HG03097 (cell line): ENCODE measurements around the gene FETUB.
"Not testable (repeated sequence)": the region's sequence is repeated elsewhere in the genome, so short reads cannot be mapped to it uniquely, and the experiment has no call there.

Experiments
- ATAC-seq: cut with Tn5 transposase; IDR thresholded peaks from one replicate; pipeline ENCODE4 v1.9.1; 2021; ENCODE audit not compliant: unreplicated experiment, low FRiP score

Gene FETUB

DNA sequence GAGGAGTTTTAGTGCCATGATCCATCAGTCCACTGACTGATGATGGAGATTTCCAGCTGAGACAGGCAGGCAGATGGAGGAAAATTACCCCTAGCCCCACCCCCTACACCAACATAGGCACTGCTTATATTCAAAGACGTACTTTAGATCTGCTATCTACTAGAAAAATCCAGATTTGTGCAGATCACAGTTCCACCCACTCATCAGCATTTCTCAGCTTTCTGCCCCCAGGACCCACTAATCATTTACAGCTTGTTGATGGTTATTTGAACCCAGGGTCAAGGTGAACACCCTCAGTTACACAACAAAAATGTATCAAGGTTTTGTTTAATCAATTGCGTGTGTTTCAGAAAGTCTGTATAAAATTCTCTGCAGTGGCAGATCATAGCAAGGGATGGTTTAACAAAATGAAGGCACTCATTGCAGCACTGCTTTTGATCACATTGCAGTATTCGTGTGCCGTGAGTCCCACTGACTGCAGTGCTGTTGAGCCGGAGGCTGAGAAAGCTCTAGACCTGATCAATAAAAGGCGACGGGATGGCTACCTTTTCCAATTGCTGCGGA lies 25.5 kb downstream of the FETUB start, which contains the start of gene HRG:
TSS of gene HRG (plus strand) at position 390 of the 564 bp plus-strand sequence. CDS start at position 408, 18 bp downstream.
- no peak for ATAC-seq

DNA sequence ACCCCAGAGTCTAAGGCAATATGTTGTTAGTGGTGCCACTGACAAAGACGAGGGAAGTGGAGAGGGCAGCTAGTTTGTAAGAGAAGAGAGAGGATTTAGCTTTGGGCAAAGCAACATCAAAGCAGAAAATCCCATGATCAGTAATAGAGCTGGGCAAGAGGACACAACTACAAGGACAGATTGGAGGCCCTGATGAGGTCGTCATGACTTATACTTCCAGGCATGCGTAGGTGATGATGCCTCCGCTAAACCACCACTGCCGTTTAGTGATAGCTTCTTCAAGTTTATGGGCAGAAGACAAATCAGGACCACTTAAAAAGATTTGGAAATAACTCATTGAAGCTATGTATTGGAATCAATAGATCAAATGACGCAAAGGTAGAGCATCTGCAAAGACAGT lies 28.2 kb downstream of the FETUB start:
- no peak for ATAC-seq

DNA sequence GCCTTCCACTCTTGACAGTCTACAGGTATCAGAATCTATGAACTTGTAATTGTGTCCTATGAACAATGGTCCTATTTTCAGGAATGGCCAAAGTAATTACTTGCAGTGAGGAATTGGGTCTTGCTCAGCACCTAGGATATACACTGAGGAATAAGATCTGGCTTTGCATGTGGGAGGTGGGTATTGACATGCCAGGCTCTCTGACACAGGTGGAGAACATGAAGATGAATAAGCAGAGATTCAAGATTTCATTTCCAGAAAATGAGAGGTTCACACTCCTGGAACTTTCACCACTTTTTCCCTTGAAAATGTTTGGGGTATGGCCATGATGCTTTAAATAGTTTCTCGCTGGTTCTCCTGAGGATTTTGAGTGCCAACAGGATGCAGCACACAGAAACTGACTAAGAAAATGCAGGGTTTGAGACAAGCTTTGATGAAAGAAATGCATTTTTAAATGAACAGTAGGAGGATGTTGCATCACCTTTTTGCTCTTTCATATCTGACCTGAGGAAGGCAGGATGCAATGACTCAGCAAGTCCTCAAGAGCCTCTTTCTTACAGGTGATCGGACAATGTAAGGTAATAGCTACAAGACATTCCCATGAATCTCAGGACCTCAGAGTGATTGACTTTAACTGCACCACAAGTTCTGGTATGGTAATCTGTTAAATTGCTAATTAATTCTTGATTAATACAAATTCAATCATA lies 29.3 kb downstream of the FETUB start:
- no peak for ATAC-seq

DNA sequence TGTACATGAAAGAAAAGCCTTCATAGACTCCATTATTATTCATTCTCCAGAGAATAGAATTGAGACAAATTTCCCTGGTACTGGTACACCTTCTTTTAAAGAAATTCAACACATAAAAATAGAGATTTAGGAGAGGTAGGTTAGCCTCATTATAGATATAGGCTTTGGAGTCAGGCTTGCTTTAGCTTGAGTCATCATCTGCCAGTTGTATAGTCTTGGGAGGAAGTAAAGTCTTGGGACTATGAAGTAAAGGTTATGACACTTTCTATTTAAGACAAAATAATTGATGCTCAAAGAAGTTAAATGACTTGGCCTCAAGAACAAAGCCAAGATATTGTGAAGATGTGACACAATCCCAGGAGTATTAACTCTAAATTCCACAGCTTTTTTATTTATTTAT lies 30.0 kb downstream of the FETUB start:
- ATAC-seq = no peak

DNA sequence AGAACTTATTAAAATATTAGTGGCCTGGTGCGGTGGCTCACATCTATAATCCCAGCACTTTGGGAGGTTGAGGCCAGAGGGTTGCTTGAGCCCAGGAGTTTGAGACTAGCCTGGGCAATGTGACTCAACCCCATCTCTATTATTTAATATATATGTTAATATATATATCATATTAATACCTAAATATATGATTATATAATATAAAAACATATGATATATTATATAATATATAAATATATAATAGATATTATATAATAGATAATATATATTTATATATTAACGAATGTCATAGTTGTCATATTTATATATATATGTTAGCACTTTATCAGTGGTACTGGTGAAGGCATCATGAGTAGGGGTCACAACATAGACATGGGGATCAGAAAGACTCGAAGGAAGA lies 30.9 kb downstream of the FETUB start:
- ATAC-seq = no peak

DNA sequence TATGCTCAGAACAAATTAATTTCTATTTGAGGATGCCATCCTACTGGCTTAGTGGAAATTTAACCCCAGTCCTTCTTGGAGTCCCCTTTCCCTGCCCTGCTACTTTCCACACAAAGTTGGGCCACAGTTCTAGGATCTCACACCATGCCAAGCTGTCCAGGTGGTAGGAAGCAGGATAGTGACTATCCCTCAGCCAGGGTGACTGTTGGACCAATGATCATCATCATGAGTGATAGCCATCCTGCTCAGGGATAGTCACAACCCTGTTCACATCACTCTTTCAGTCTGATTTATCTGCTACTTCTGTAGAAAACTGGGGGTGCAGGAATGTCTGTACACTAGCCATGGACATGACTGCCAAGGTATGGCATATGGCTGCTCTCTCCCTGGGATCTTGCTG lies 38.4 kb downstream of the FETUB start:
- ATAC-seq = no peak

DNA sequence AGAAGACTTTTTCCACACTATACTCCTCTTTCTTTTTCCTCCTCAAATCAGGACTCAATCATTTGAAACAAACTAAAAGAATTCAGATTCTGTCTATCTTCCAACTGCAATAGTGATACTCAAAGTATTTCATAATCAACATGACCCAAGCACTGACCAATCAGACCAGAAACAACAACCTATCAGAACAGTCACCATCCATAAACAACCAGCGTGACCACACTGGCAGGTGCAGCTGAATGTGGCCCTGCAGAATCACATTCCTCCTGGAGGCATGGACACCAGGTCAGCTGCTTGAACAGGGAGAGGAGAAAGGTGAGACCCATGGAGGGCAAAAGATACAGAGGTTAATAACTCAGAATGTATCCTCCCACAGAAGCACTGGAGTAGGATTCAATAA lies 39.0 kb downstream of the FETUB start:
- ATAC-seq = no peak

DNA sequence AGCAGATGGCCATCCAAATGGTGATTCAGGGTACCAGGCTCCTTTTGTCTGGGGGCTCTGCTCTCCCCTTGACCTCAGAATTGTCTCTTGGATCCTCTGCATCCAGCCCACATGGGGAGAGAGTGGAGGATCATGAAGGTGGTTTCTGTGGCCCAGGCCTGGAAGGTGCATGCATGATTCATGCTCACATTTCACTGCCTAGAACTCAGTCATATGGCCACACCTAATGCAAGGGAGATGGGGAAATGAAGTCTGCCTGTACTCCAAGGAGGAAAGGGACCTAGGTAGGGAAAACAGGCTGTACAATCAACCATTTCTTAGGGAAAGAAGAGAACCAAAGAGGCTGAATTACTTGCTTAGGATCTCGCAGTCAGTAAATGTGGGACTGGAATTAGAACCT lies 40.7 kb downstream of the FETUB start:
- no peak for ATAC-seq

DNA sequence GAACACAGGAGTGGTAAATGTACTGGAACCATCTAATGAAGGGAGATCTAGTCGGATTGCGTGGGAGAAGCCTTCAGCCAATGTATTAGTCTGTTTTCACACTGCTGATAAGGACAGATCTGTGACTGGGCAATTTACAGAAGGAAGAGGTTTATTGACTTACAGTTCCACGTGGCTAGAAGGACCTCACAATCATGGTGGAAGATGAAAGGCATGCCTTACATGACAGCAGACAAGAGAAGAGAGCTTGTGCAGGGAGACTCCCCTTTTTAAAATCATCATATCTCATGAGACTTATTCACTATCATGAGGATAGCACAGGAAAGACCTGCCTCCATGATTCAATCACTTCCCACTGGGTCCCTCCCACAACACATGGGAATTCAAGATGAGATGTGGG lies 42.6 kb downstream of the FETUB start:
- ATAC-seq = no peak

DNA sequence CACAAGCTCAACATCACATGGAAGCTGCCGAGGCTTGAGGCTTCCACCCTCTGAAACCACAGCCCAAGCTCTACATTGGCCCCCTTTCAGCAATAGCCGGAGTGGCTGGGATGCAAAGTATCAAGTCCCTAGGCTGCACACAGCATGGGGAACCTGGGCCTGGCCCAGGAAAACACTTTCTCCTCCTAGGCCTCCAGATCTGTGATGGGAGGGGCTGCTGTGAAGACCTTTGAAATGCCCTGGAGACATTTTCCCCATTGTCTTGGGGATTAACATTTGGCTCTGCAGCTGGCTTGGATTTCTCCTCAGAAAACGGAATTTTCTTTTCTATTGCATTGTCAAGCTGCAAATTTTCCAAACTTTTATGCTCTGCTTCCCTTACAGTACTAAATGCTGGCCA lies 43.8 kb downstream of the FETUB start:
- no peak for ATAC-seq

DNA sequence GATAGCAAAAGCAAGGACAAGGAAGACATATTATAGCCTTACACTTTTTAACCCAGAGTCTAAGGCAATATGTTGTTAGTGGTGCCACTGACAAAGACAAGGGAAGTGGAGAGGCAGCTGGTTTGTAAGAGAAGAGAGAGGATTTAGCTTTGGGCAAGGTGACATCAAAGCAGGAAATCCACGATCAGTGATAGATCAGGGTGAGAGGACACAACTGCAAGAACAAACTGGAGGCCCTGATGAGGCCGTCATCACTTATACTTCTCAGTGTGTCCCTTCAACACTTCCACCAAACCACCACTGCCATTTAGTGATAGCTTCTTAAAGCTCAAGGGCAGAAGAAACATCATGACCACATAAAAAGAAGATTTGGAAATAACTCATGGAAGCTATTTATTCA lies 46.3 kb downstream of the FETUB start:
- ATAC-seq = not testable (repeated sequence)

DNA sequence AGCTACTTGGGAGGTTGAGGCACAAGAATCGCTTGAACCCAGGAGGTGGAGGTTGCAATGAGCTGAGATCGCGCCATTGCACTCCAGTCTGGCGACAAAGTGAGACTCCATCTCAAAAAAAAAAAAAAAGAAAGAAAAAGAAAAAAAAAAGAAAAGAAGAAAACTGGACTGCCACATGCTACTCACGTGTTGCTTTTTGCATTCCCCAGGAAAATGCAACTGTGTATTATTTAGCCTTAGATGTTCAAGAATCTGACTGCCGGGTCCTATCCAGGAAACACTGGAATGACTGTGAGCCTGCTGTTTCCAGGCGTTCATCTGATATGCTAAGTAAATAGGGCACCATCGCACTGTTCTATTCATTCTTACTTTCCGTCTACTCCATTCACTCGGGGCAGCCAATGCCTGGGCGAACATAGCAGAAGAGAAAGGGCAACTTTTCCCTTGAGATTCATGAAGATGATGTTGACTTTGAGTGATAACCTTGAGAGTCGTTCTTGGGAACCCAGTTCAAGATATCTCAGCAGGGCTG lies 47.0 kb downstream of the FETUB start:
- ATAC-seq = no peak

DNA sequence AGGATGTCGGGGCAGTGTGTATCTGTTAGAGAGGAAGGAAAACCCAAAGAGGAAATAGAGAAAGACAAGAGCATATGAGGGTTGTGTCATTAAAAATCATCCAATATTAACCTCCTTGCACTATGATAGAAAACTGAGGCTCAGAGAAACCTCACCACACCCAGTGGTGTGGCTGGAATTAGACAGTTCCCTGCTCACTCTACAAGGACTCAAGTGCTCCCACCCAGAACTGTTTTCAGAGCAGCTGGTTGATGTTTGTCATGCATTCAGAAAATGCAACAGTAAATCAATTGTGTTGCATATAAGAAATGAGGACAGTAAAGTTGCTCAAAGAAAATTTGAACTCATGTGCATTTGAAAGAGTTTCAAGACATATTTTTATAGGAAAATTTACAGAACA lies 50.1 kb downstream of the FETUB start:
- not testable (repeated sequence) for ATAC-seq

DNA sequence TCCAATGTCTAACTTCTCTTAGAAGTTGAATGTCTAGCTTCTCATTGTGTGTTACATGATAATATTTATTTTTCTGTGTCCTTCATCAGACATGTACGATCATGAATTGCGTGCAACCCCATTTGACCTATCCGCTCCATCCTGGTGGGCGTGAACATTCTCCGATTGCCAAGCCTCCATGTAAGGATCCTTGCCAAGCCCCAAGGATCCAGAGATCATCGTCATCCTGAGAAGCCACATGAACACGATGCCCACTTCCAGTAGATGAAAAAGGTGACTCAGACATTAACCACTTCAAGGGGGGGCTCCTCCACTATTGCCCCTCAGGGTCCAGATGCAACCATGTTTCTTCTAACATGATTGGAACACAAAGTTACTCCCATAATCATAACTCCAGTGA lies 51.5 kb downstream of the FETUB start:
- ATAC-seq = no peak

DNA sequence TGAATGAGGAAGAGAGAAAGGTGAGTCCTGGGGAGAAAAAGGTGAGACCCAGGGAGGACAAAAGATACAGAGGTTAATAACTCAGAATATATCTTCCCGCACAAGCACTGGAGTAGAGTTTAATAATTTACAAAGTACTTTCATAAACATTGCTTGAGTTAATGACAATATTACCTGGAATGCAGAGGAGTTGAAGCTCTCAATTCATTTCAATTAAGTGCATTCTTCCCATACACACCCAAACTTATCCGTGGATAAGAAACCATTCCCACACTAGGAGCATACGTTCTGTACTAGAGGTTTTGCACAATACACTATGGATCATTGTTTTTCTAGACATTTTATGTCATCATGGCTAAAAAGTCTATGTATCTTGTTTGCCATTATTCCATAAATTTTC lies 53.6 kb downstream of the FETUB start:
- ATAC-seq = no peak

DNA sequence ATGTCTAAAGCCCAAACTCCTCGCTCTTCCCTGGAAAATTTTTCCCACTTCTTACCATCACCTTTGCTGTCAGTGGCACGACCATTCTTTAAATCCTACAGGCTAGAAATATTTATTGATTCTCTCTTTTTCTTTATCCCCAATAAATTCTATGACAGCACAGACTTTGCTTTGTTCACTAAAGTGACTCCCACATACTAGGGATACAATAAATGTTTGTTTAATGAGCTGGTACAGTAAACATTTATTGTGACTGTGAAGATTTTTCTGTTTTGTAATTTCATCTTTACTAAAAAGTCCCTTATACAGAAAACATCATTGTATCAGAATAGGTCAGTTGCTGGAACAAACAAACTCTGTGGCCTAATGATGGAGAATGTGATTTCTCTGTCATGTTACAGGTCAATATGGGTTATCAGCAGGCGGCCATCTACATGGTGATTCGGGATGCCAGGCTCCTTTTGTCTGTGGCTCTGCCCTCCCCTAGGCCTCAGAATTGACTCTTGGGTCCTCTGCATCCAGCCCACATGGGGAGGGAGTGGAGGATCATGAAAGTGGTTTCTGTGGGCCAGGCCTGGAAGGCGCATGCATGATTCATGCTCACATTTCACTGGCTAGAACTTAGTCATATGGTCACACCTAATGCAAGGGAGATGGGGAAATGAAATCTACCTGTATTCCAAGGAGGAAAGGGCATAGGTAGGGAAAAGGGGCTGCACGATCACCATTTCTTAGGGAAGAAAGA lies 54.3 kb downstream of the FETUB start:
- no peak for ATAC-seq

DNA sequence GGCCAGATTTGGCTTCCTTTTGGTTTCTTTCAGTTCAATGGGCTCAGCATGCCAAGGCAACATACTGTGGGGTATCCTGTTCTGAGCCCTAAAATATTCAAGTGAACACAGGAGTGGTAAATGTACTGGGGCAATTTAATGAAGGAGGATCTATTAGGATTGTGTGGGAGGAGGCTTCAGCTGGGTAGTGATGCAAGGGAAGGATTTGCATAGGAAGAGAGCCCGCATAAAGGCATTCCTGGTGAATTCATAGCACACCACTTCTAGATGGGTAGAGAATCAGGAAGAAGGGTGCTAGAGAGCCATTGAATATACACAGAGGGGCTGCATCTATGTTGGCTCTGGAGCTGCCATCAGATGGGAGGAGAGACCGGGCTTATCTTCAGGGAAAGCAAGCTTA lies 56.3 kb downstream of the FETUB start:
- ATAC-seq = no peak

DNA sequence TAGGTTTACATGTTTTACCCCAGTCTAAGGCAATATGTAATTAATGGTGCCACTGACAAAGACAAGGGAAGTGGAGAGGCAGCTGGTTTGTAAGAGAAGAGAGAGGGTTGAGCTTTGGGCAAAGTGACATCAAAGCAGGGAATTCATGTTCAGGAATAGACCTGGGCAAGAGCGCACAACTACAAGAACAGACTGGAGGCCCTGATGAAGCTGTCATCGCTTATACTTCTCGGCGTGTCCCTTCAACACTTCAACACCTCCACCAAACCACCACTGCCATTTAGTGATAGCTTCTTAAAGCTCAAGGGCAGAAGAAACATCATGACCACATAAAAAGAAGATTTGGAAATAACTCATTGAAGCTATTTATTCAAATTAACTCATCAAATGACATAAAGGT lies 57.3 kb downstream of the FETUB start:
- ATAC-seq = no peak

DNA sequence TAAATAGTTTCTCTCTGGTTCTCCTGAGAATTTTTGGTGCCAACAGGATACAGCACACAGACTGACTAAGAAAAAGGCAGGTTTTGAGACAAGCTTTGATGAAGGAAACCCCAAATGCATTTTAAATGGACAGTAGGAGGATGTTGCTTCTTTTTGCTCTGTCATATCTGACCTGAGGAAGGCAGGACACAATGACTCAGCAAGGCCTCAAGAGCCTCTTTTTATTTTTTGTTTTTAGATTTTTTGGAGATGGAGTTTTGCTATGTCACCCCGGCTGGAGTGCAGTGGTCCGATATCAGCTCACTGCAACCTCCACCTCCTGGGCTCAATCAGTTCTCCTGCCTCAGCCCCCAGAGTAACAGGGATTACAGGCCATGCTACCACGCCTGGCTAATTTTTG lies 60.1 kb downstream of the FETUB start:
- no peak for ATAC-seq

DNA sequence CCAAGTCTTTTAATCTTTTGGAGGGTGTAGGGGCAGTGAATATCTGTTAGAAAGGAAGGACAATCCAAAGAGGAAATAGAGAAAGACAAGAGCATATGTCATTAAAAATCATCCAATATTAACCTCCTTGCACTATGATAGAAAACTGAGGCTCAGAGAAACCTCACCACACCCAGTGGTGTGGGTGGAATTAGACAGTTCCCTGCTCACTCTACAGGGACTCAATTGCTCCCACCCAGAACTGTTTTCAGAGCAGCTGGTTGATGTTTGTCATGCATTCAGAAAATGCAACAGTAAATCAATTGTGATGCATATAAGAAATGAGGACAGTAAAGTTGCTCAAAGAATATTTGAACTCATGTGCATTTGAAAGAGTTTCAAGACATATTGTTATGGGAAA lies 62.3 kb downstream of the FETUB start:
- not testable (repeated sequence) for ATAC-seq
